Measurements from ENCODE around the gene MUC15. TPM values are rescaled to one million over a fixed set of nuclear protein-coding genes. Genes with fewer than 3 reads are reported as not detected.

MUC15 gene
- total RNA-seq, 1 donor from 2014 or later: not detected

Other genes starting within 250 kb of the MUC15 start
- 4.1 TPM for gene ANO3, start 240.1 kb downstream of the MUC15 start, total RNA-seq
- gene SLC5A12, start 149.8 kb upstream of the MUC15 start, total RNA-seq: 0.41 TPM